WI38 (cell line): ENCODE data around the gene SNX25.

Source experiments
- H3K4me3 ChIP-seq: 2 replicates; pipeline ENCODE4 v1.5.1; 2011; ENCODE audit warnings: low read depth, mild to moderate bottlenecking, control low read depth, low read length
- CTCF ChIP-seq: IDR thresholded peaks from 2 replicates; pipeline ENCODE4 v1.5.1; 2012; ENCODE audit warnings: low read depth, mild to moderate bottlenecking, control low read depth, low read length

Gene SNX25

GRCh38 chr4:185384930-185385331, 175.5 kb downstream of the SNX25 start:
- TF ChIP-seq CTCF = no peak
- no peak overlapping the region for H3K4me3 ChIP-seq

GRCh38 chr4:185387957-185388356, 178.6 kb downstream of the SNX25 start:
- no peak for TF ChIP-seq CTCF
- no peak overlapping the region for H3K4me3 ChIP-seq

GRCh38 chr4:185390941-185391340, 181.5 kb downstream of the SNX25 start:
- H3K4me3 ChIP-seq = no peak overlapping the region
- TF ChIP-seq CTCF = no peak

- no peak for TF ChIP-seq CTCF
- no peak overlapping the region for H3K4me3 ChIP-seq
Measured at GRCh38 chr4:185392156-185392555, 182.8 kb downstream of the SNX25 start.

GRCh38 chr4:185394568-185395237, 185.3 kb downstream of the SNX25 start:
- H3K4me3 ChIP-seq = peak overlapping the region; percentile 77
- TF ChIP-seq CTCF = no peak

- no peak for TF ChIP-seq CTCF
- H3K4me3 ChIP-seq = peak within 1 kb of the TSS; percentile 77
Measured at GRCh38 chr4:185395238-185395955, 186.0 kb downstream of the SNX25 start, which contains the start of gene LRP2BP. LRP2BP (minus strand) TSS chr4:185395924; CDS start chr4:185378186, 17,738 bp downstream.

GRCh38 chr4:185395956-185396723, 186.7 kb downstream of the SNX25 start:
- no peak for TF ChIP-seq CTCF
- peak overlapping the region; percentile 77 for H3K4me3 ChIP-seq
